ENCODE data around the gene ME3.

ME3 gene

GRCh38 chr11:86617502-86617901, 54.9 kb downstream of the ME3 start:
- Histone ChIP-seq H3K36me3 (ENCODE audit: control insufficient read depth, insufficient read depth, low read length) (no peaks in the 10 kb centered on the region), H3K4me1 (ENCODE audit: control insufficient read depth, insufficient read depth, low read length) (no peaks in the 10 kb centered on the region), H3K9ac (ENCODE audit: low read depth, low read length) (no peak overlapping the region), H3K9me3 (ENCODE audit: control insufficient read depth, insufficient read depth, low read length) (no peaks in the 10 kb centered on the region), H3K4me3 (ENCODE audit: low read depth, low read length) (no peak overlapping the region), H3K27me3 (ENCODE audit: control insufficient read depth, insufficient read depth, low read length) (no peaks in the 10 kb centered on the region)

GRCh38 chr11:86615487-86615886, 56.9 kb downstream of the ME3 start:
- no peaks in the 10 kb centered on the region for H3K36me3 ChIP-seq (ENCODE audit: control insufficient read depth, insufficient read depth, low read length)
- H3K27me3 ChIP-seq (ENCODE audit: control insufficient read depth, insufficient read depth, low read length): no peaks in the 10 kb centered on the region
- H3K9ac ChIP-seq (ENCODE audit: low read depth, low read length): no peak overlapping the region
- no peak overlapping the region for H3K4me3 ChIP-seq (ENCODE audit: low read depth, low read length)
- no peaks in the 10 kb centered on the region for H3K9me3 ChIP-seq (ENCODE audit: control insufficient read depth, insufficient read depth, low read length)
- peaks cover 3% of the 10 kb centered on the region for H3K4me1 ChIP-seq (ENCODE audit: control insufficient read depth, insufficient read depth, low read length)

- Histone ChIP-seq H3K9ac (ENCODE audit: low read depth, low read length) (no peak overlapping the region), H3K4me3 (ENCODE audit: low read depth, low read length) (no peak overlapping the region), H3K9me3 (ENCODE audit: control insufficient read depth, insufficient read depth, low read length) (no peaks in the 10 kb centered on the region), H3K27me3 (ENCODE audit: control insufficient read depth, insufficient read depth, low read length) (no peaks in the 10 kb centered on the region), H3K4me1 (ENCODE audit: control insufficient read depth, insufficient read depth, low read length) (peaks cover 9% of the 10 kb centered on the region), H3K36me3 (ENCODE audit: control insufficient read depth, insufficient read depth, low read length) (no peaks in the 10 kb centered on the region)
Measured at GRCh38 chr11:86610559-86611341, 61.7 kb downstream of the ME3 start.

GRCh38 chr11:86608251-86608799, 64.1 kb downstream of the ME3 start:
- Histone ChIP-seq H3K4me3 (ENCODE audit: low read depth, low read length) (no peak overlapping the region), H3K9ac (ENCODE audit: low read depth, low read length) (no peak overlapping the region), H3K27me3 (ENCODE audit: control insufficient read depth, insufficient read depth, low read length) (no peaks in the 10 kb centered on the region), H3K9me3 (ENCODE audit: control insufficient read depth, insufficient read depth, low read length) (no peaks in the 10 kb centered on the region), H3K36me3 (ENCODE audit: control insufficient read depth, insufficient read depth, low read length) (no peaks in the 10 kb centered on the region), H3K4me1 (ENCODE audit: control insufficient read depth, insufficient read depth, low read length) (peaks cover 9% of the 10 kb centered on the region)

- Histone ChIP-seq H3K36me3 (ENCODE audit: control insufficient read depth, insufficient read depth, low read length) (no peaks in the 10 kb centered on the region), H3K4me3 (ENCODE audit: low read depth, low read length) (no peak overlapping the region), H3K9ac (ENCODE audit: low read depth, low read length) (no peak overlapping the region), H3K9me3 (ENCODE audit: control insufficient read depth, insufficient read depth, low read length) (no peaks in the 10 kb centered on the region), H3K4me1 (ENCODE audit: control insufficient read depth, insufficient read depth, low read length) (peaks cover 9% of the 10 kb centered on the region), H3K27me3 (ENCODE audit: control insufficient read depth, insufficient read depth, low read length) (no peaks in the 10 kb centered on the region)
Measured at GRCh38 chr11:86606836-86607481, 65.5 kb downstream of the ME3 start.

- Histone ChIP-seq H3K4me1 (ENCODE audit: control insufficient read depth, insufficient read depth, low read length) (peaks cover 9% of the 10 kb centered on the region), H3K4me3 (ENCODE audit: low read depth, low read length) (no peak overlapping the region)
Measured at GRCh38 chr11:86606270-86606835, 66.1 kb downstream of the ME3 start.

GRCh38 chr11:86596861-86597586, 75.4 kb downstream of the ME3 start:
- Histone ChIP-seq H3K4me3 (ENCODE audit: low read depth, low read length) (no peak overlapping the region), H3K4me1 (ENCODE audit: control insufficient read depth, insufficient read depth, low read length) (peaks cover 17% of the 10 kb centered on the region), H3K27me3 (ENCODE audit: control insufficient read depth, insufficient read depth, low read length) (no peaks in the 10 kb centered on the region), H3K9me3 (ENCODE audit: control insufficient read depth, insufficient read depth, low read length) (peaks cover 13% of the 10 kb centered on the region), H3K36me3 (ENCODE audit: control insufficient read depth, insufficient read depth, low read length) (no peaks in the 10 kb centered on the region), H3K9ac (ENCODE audit: low read depth, low read length) (no peak overlapping the region)

More at GRCh38 chr11:86606270-86606835, 66.1 kb downstream of the ME3 start:
- Histone ChIP-seq H3K36me3 (ENCODE audit: control insufficient read depth, insufficient read depth, low read length) (no peaks in the 10 kb centered on the region), H3K27me3 (ENCODE audit: control insufficient read depth, insufficient read depth, low read length) (no peaks in the 10 kb centered on the region), H3K9me3 (ENCODE audit: control insufficient read depth, insufficient read depth, low read length) (no peaks in the 10 kb centered on the region), H3K9ac (ENCODE audit: low read depth, low read length) (no peak overlapping the region)

- H3K9me3 ChIP-seq (ENCODE audit: control insufficient read depth, insufficient read depth, low read length): peaks cover 13% of the 10 kb centered on the region
- H3K36me3 ChIP-seq (ENCODE audit: control insufficient read depth, insufficient read depth, low read length): no peaks in the 10 kb centered on the region
- no peak overlapping the region for H3K9ac ChIP-seq (ENCODE audit: low read depth, low read length)
- H3K27me3 ChIP-seq (ENCODE audit: control insufficient read depth, insufficient read depth, low read length): no peaks in the 10 kb centered on the region
- no peak overlapping the region for H3K4me3 ChIP-seq (ENCODE audit: low read depth, low read length)
- H3K4me1 ChIP-seq (ENCODE audit: control insufficient read depth, insufficient read depth, low read length): peaks cover 17% of the 10 kb centered on the region
Measured at GRCh38 chr11:86595955-86596354, 76.5 kb downstream of the ME3 start.

GRCh38 chr11:86595451-86595850, 77.0 kb downstream of the ME3 start:
- no peak overlapping the region for H3K9ac ChIP-seq (ENCODE audit: low read depth, low read length)
- H3K27me3 ChIP-seq (ENCODE audit: control insufficient read depth, insufficient read depth, low read length): no peaks in the 10 kb centered on the region
- H3K9me3 ChIP-seq (ENCODE audit: control insufficient read depth, insufficient read depth, low read length): peaks cover 13% of the 10 kb centered on the region
- H3K4me3 ChIP-seq (ENCODE audit: low read depth, low read length): no peak overlapping the region
- H3K4me1 ChIP-seq (ENCODE audit: control insufficient read depth, insufficient read depth, low read length): peaks cover 17% of the 10 kb centered on the region
- no peaks in the 10 kb centered on the region for H3K36me3 ChIP-seq (ENCODE audit: control insufficient read depth, insufficient read depth, low read length)

- H3K27me3 ChIP-seq (ENCODE audit: control insufficient read depth, insufficient read depth, low read length): no peaks in the 10 kb centered on the region
- H3K4me3 ChIP-seq (ENCODE audit: low read depth, low read length): no peak overlapping the region
- H3K4me1 ChIP-seq (ENCODE audit: control insufficient read depth, insufficient read depth, low read length): peaks cover 17% of the 10 kb centered on the region
- no peaks in the 10 kb centered on the region for H3K36me3 ChIP-seq (ENCODE audit: control insufficient read depth, insufficient read depth, low read length)
- peaks cover 13% of the 10 kb centered on the region for H3K9me3 ChIP-seq (ENCODE audit: control insufficient read depth, insufficient read depth, low read length)
- H3K9ac ChIP-seq (ENCODE audit: low read depth, low read length): no peak overlapping the region
Measured at GRCh38 chr11:86594746-86595145, 77.7 kb downstream of the ME3 start.

GRCh38 chr11:86593833-86594232, 78.6 kb downstream of the ME3 start:
- Histone ChIP-seq H3K27me3 (ENCODE audit: control insufficient read depth, insufficient read depth, low read length) (no peaks in the 10 kb centered on the region), H3K9me3 (ENCODE audit: control insufficient read depth, insufficient read depth, low read length) (peaks cover 13% of the 10 kb centered on the region), H3K36me3 (ENCODE audit: control insufficient read depth, insufficient read depth, low read length) (no peaks in the 10 kb centered on the region), H3K4me1 (ENCODE audit: control insufficient read depth, insufficient read depth, low read length) (peaks cover 17% of the 10 kb centered on the region), H3K4me3 (ENCODE audit: low read depth, low read length) (no peak overlapping the region), H3K9ac (ENCODE audit: low read depth, low read length) (no peak overlapping the region)

Data from iPS-15b (cell line).